WTC11 (cell line): ENCODE results near the gene THRSP. TPM values are rescaled to one million over a fixed set of nuclear protein-coding genes. Genes with fewer than 3 reads are reported as not detected.

Experiments
- ATAC-seq: fragments of 200-7000 bp; cut with Tn5 transposase; 2 replicates; pipeline ENCODE4 v1.10.0; 2021; ENCODE audit warnings: mild to moderate bottlenecking, moderate library complexity
- CTCF ChIA-PET: fragments of 300-600 bp; sonication (Branson Sonifier 250); formaldehyde crosslinking; loops from one replicate; lab custom pipeline; 2021; ENCODE audit warnings: antibody characterized with exemption; lab: Charles Lee
- POLR2A ChIA-PET: fragments of 350-600 bp; sonication (Branson Sonifier 250); formaldehyde crosslinking; loops from one replicate; lab custom pipeline; 2021; ENCODE audit warnings: antibody characterized with exemption; lab: Charles Lee
- DNase-seq: peaks from one replicate; pipeline ENCODE4 v3.0.0; 2021; ENCODE audit warnings: low spot score
- H3K27ac Mint-ChIP-seq: 2 replicates; pipeline ENCODE4 v1.8.0; 2021; ENCODE audit warnings: mixed read lengths
- H3K27me3 Mint-ChIP-seq: 2 replicates; pipeline ENCODE4 v1.8.0; 2021; ENCODE audit warnings: low read depth, mild to moderate bottlenecking, moderate library complexity, mixed read lengths
- H3K36me3 Mint-ChIP-seq: 2 replicates; pipeline ENCODE4 v1.8.0; 2021; ENCODE audit warnings: mixed read lengths
- H3K4me1 Mint-ChIP-seq: 2 replicates; pipeline ENCODE4 v1.8.0; 2022; ENCODE audit warnings: mixed read lengths
- H3K4me3 Mint-ChIP-seq: 2 replicates; pipeline ENCODE4 v1.8.0; 2021; ENCODE audit warnings: mild to moderate bottlenecking, moderate library complexity, mixed read lengths
- H3K9me3 Mint-ChIP-seq: 2 replicates; pipeline ENCODE4 v1.8.0; 2021; ENCODE audit warnings: mixed read lengths
- CBFB ChIP-seq: sonication (generic); formaldehyde crosslinking; IDR thresholded peaks from 2 replicates; pipeline ENCODE4 v1.8.1; 2022; ENCODE audit warnings: mild to moderate bottlenecking, low read depth, missing genetic modification reagents
- NFYB ChIP-seq: sonication (generic); formaldehyde crosslinking; conservative IDR thresholded peaks from 2 replicates; pipeline ENCODE4 v1.8.0; 2022; ENCODE audit warnings: low read depth, missing genetic modification reagents
- NR1H2 ChIP-seq: sonication (generic); formaldehyde crosslinking; IDR thresholded peaks from 2 replicates; pipeline ENCODE4 v1.9.0; 2021; ENCODE audit warnings: mild to moderate bottlenecking, moderate library complexity, missing genetic modification reagents
- NR2C2 ChIP-seq: sonication (generic); formaldehyde crosslinking; IDR thresholded peaks from 2 replicates; pipeline ENCODE4 v1.8.0; 2022; ENCODE audit warnings: mild to moderate bottlenecking, missing genetic modification reagents
- NR3C1 ChIP-seq: sonication (generic); formaldehyde crosslinking; conservative IDR thresholded peaks from 2 replicates; pipeline ENCODE4 v1.8.1; 2023; ENCODE audit warnings: low read depth, mild to moderate bottlenecking, missing genetic modification reagents
- RORB ChIP-seq: fragments of 250-450 bp; sonication (Bioruptor Pico); IDR thresholded peaks from 2 replicates; pipeline ENCODE4 v1.9.0; 2021; ENCODE audit warnings: mild to moderate bottlenecking
- SP1 ChIP-seq: sonication (generic); formaldehyde crosslinking; conservative IDR thresholded peaks from 2 replicates; pipeline ENCODE4 v1.8.1; 2022; ENCODE audit warnings: missing genetic modification reagents
- TEAD1 ChIP-seq: sonication (generic); formaldehyde crosslinking; IDR thresholded peaks from 2 replicates; pipeline ENCODE4 v1.8.0; 2022; ENCODE audit warnings: mild to moderate bottlenecking, missing genetic modification reagents
- TP53 ChIP-seq: sonication (generic); formaldehyde crosslinking; IDR thresholded peaks from 2 replicates; pipeline ENCODE4 v1.8.1; 2023; ENCODE audit warnings: mild to moderate bottlenecking, missing genetic modification reagents
- ZNF121 ChIP-seq: sonication (generic); formaldehyde crosslinking; IDR thresholded peaks from 2 replicates; pipeline ENCODE4 v1.8.0; 2023; ENCODE audit warnings: missing genetic modification reagents
- ZNF219 ChIP-seq: sonication (generic); formaldehyde crosslinking; IDR thresholded peaks from 2 replicates; pipeline ENCODE4 v1.8.0; 2023; ENCODE audit warnings: missing genetic modification reagents, mild to moderate bottlenecking, borderline replicate concordance
- ZNF232 ChIP-seq: sonication (generic); formaldehyde crosslinking; IDR thresholded peaks from 2 replicates; pipeline ENCODE4 v1.8.0; 2022; ENCODE audit warnings: mild to moderate bottlenecking, missing genetic modification reagents
- ZNF396 ChIP-seq: fragments of 250-450 bp; sonication (Bioruptor Pico); IDR thresholded peaks from 2 replicates; pipeline ENCODE4 v1.8.0; 2021; ENCODE audit warnings: mild to moderate bottlenecking, moderate library complexity, borderline replicate concordance
- total RNA-seq: library from RNA; stranded (reverse); gene quantifications from 3 replicates; pipeline ENCODE4 v1.2.3, GENCODE V29; 2021
- TF ChIP-seq, protein P1 (sequence below): sonication (generic); formaldehyde crosslinking; IDR thresholded peaks from 2 replicates; pipeline ENCODE4 v1.8.1; 2023; ENCODE audit warnings: mild to moderate bottlenecking, missing genetic modification reagents, moderate library complexity
- TF ChIP-seq, protein P2 (sequence below): fragments of 250-450 bp; sonication (Bioruptor Pico); IDR thresholded peaks from 2 replicates; pipeline ENCODE4 v2.1.2; 2022; ENCODE audit warnings: mild to moderate bottlenecking, moderate library complexity
- TF ChIP-seq, protein P3 (sequence below): sonication (generic); formaldehyde crosslinking; IDR thresholded peaks from 2 replicates; pipeline ENCODE4 v1.8.1; 2023; ENCODE audit warnings: mild to moderate bottlenecking, missing genetic modification reagents, moderate library complexity
- TF ChIP-seq, protein P4 (sequence below): fragments of 200-600 bp; IDR thresholded peaks from 2 replicates; pipeline ENCODE4 v1.8.0; 2022; ENCODE audit warnings: antibody characterized with exemption
- TF ChIP-seq, protein P5 (sequence below): sonication (generic); formaldehyde crosslinking; IDR thresholded peaks from 2 replicates; pipeline ENCODE4 v1.8.0; 2022; ENCODE audit warnings: mild to moderate bottlenecking, missing genetic modification reagents
- TF ChIP-seq, protein P6 (sequence below): sonication (generic); formaldehyde crosslinking; IDR thresholded peaks from 2 replicates; pipeline ENCODE4 v1.8.0; 2023; ENCODE audit warnings: mild to moderate bottlenecking, missing genetic modification reagents
- TF ChIP-seq, protein P7 (sequence below): sonication (generic); formaldehyde crosslinking; IDR thresholded peaks from 2 replicates; pipeline ENCODE4 v1.8.1; 2023; ENCODE audit warnings: mild to moderate bottlenecking, missing genetic modification reagents
- TF ChIP-seq, protein P8 (sequence below): sonication (generic); formaldehyde crosslinking; IDR thresholded peaks from 2 replicates; pipeline ENCODE4 v1.8.0; 2022; ENCODE audit warnings: missing genetic modification reagents

The THRSP gene
- total RNA-seq, 1 experiment from 2014 or later: not detected

DNA sequence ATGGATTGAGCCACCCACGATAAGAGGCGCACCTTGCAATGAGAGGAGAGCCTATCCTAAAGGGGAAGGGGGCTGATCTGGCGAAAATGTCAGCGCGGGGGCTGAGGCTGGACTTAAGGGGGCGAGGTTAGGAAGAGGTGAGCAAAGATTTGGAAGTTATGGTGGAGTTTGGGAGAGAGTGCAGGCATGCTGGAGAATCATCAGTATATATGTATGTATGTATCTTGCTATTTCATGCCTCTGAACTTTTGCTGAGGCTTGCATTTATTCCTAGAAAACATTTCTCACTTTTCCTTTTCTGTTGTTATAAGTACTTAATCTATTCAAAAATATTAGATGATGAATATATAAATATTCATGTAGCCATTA lies 17.2 kb upstream of the THRSP start:
- peak overlapping the region; percentile 62 for H3K4me3 Mint-ChIP-seq

DNA sequence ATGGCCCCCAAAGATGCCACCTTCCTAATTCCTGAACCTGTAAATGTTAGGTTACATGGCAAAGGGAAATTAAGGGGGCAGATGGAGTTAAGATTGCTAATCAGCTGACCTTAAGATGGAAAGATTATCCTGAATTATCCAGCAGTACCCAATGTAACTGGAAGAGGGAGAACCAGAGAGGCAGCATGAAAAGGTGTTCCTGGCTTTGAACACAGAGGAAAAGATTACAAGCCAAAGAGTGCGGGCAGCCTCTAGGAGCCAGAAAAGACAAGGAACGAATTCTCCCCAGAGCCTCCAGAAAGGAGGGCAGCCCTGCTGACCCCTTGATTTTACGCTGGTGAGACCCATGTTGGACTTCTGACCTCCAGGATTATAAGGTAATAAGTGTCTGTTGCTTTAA lies 15.1 kb upstream of the THRSP start:
- TF ChIP-seq NFYB (no peak), TP53 (CRISPR knock-in tag) (no peak), ZNF396 (no peak), ZNF219 (no peak), RORB (CRISPR knock-in tag) (no peak)
- TF ChIP-seq, protein P1, sequence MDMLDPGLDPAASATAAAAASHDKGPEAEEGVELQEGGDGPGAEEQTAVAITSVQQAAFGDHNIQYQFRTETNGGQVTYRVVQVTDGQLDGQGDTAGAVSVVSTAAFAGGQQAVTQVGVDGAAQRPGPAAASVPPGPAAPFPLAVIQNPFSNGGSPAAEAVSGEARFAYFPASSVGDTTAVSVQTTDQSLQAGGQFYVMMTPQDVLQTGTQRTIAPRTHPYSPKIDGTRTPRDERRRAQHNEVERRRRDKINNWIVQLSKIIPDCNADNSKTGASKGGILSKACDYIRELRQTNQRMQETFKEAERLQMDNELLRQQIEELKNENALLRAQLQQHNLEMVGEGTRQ: no peak
- Mint-ChIP-seq H3K4me1 (peaks cover 21% of the 10 kb centered on the region), H3K36me3 (no peaks in the 10 kb centered on the region), H3K9me3 (no peaks in the 10 kb centered on the region), H3K27me3 (peaks cover 17% of the 10 kb centered on the region), H3K27ac (no peak overlapping the region), H3K4me3 (no peak overlapping the region)
- ChIA-PET POLR2A (no interaction called here), CTCF (interaction anchor here (0.5 kb wide), 1 partner anchor 18 kb away, joined by 3 read pairs; no protein-coding TSS in a partner anchor)
- ATAC-seq (no peak), DNase-seq (no peak)

More for the DNA sequence above, 17.2 kb upstream of the THRSP start:
- H3K9me3 Mint-ChIP-seq: peaks cover 4% of the 10 kb centered on the region; the same call in 1 of the 2 replicates
- H3K4me1 Mint-ChIP-seq: peaks cover 23% of the 10 kb centered on the region
- no peak overlapping the region for H3K27ac Mint-ChIP-seq
- TF ChIP-seq NR2C2 (CRISPR knock-in tag): no peak
- TF ChIP-seq, protein P2, sequence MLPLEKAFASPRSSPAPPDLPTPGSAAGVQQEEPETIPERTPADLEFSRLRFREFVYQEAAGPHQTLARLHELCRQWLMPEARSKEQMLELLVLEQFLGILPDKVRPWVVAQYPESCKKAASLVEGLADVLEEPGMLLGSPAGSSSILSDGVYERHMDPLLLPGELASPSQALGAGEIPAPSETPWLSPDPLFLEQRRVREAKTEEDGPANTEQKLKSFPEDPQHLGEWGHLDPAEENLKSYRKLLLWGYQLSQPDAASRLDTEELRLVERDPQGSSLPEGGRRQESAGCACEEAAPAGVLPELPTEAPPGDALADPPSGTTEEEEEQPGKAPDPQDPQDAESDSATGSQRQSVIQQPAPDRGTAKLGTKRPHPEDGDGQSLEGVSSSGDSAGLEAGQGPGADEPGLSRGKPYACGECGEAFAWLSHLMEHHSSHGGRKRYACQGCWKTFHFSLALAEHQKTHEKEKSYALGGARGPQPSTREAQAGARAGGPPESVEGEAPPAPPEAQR (CRISPR knock-in tag): no peak
- TF ChIP-seq, protein P3, sequence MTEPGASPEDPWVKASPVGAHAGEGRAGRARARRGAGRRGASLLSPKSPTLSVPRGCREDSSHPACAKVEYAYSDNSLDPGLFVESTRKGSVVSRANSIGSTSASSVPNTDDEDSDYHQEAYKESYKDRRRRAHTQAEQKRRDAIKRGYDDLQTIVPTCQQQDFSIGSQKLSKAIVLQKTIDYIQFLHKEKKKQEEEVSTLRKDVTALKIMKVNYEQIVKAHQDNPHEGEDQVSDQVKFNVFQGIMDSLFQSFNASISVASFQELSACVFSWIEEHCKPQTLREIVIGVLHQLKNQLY: no peak
- no peak for TF ChIP-seq ZNF121
- no peak for TF ChIP-seq TEAD1 (CRISPR knock-in tag)
- peaks cover 23% of the 10 kb centered on the region for H3K27me3 Mint-ChIP-seq
- ATAC-seq (no peak), DNase-seq (no peak)
- CTCF ChIA-PET: interaction anchor here (0.8 to 4.2 kb wide), 18 partner anchors 9 to 295 kb away, joined by 3 to 46 read pairs (median 6); partner anchors contain the start of genes ALG8, INTS4, KCTD21 and NDUFC2
- POLR2A ChIA-PET: interaction anchor here (1.0 kb wide), 1 partner anchor 52 kb away, joined by 3 read pairs; the partner anchor contains the start of gene INTS4
- no peaks in the 10 kb centered on the region; the same call in 1 of the 2 replicates for H3K36me3 Mint-ChIP-seq

DNA sequence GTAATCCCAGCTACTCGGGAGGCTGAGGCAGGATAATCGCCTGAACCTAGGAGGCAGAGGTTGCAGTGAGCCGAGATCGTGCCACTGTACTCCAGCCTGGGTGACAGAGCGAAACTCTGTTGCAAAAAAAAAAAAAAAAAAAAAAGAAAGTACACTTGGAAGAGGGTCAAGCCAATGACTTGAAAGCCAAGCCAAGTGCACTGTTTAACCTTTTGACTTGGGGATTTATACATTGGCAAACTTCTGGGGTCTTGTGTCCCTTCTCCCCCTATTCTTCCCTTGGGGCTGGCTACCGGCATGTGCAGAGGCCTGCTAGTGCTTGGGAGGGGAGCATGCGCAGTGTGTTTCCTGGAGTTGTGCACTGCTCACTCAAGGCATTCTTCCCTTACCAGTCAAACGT lies 14.3 kb upstream of the THRSP start:
- ATAC-seq (no peak), DNase-seq (no peak)
- H3K4me3 Mint-ChIP-seq: no peak overlapping the region
- no peaks in the 10 kb centered on the region for H3K36me3 Mint-ChIP-seq
- ChIA-PET POLR2A (no interaction called here), CTCF (no interaction called here)
- peaks cover 15% of the 10 kb centered on the region for H3K27me3 Mint-ChIP-seq
- no peak overlapping the region for H3K27ac Mint-ChIP-seq
- H3K4me1 Mint-ChIP-seq: peaks cover 21% of the 10 kb centered on the region
- H3K9me3 Mint-ChIP-seq: no peaks in the 10 kb centered on the region
- TF ChIP-seq, protein P4, sequence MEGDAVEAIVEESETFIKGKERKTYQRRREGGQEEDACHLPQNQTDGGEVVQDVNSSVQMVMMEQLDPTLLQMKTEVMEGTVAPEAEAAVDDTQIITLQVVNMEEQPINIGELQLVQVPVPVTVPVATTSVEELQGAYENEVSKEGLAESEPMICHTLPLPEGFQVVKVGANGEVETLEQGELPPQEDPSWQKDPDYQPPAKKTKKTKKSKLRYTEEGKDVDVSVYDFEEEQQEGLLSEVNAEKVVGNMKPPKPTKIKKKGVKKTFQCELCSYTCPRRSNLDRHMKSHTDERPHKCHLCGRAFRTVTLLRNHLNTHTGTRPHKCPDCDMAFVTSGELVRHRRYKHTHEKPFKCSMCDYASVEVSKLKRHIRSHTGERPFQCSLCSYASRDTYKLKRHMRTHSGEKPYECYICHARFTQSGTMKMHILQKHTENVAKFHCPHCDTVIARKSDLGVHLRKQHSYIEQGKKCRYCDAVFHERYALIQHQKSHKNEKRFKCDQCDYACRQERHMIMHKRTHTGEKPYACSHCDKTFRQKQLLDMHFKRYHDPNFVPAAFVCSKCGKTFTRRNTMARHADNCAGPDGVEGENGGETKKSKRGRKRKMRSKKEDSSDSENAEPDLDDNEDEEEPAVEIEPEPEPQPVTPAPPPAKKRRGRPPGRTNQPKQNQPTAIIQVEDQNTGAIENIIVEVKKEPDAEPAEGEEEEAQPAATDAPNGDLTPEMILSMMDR: no peak
- TF ChIP-seq, protein P5, sequence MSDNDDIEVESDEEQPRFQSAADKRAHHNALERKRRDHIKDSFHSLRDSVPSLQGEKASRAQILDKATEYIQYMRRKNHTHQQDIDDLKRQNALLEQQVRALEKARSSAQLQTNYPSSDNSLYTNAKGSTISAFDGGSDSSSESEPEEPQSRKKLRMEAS: no peak
- TF ChIP-seq SP1 (no peak), CBFB (CRISPR knock-in tag) (no peak), NR1H2 (CRISPR knock-in tag) (no peak), ZNF232 (CRISPR knock-in tag) (no peak), NR3C1 (CRISPR knock-in tag) (no peak), RORB (CRISPR knock-in tag) (no peak)
- TF ChIP-seq, protein P6, sequence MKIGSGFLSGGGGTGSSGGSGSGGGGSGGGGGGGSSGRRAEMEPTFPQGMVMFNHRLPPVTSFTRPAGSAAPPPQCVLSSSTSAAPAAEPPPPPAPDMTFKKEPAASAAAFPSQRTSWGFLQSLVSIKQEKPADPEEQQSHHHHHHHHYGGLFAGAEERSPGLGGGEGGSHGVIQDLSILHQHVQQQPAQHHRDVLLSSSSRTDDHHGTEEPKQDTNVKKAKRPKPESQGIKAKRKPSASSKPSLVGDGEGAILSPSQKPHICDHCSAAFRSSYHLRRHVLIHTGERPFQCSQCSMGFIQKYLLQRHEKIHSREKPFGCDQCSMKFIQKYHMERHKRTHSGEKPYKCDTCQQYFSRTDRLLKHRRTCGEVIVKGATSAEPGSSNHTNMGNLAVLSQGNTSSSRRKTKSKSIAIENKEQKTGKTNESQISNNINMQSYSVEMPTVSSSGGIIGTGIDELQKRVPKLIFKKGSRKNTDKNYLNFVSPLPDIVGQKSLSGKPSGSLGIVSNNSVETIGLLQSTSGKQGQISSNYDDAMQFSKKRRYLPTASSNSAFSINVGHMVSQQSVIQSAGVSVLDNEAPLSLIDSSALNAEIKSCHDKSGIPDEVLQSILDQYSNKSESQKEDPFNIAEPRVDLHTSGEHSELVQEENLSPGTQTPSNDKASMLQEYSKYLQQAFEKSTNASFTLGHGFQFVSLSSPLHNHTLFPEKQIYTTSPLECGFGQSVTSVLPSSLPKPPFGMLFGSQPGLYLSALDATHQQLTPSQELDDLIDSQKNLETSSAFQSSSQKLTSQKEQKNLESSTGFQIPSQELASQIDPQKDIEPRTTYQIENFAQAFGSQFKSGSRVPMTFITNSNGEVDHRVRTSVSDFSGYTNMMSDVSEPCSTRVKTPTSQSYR (CRISPR knock-in tag): no peak
- TF ChIP-seq, protein P7, sequence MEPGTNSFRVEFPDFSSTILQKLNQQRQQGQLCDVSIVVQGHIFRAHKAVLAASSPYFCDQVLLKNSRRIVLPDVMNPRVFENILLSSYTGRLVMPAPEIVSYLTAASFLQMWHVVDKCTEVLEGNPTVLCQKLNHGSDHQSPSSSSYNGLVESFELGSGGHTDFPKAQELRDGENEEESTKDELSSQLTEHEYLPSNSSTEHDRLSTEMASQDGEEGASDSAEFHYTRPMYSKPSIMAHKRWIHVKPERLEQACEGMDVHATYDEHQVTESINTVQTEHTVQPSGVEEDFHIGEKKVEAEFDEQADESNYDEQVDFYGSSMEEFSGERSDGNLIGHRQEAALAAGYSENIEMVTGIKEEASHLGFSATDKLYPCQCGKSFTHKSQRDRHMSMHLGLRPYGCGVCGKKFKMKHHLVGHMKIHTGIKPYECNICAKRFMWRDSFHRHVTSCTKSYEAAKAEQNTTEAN (CRISPR knock-in tag): no peak
- TF ChIP-seq, protein P8, sequence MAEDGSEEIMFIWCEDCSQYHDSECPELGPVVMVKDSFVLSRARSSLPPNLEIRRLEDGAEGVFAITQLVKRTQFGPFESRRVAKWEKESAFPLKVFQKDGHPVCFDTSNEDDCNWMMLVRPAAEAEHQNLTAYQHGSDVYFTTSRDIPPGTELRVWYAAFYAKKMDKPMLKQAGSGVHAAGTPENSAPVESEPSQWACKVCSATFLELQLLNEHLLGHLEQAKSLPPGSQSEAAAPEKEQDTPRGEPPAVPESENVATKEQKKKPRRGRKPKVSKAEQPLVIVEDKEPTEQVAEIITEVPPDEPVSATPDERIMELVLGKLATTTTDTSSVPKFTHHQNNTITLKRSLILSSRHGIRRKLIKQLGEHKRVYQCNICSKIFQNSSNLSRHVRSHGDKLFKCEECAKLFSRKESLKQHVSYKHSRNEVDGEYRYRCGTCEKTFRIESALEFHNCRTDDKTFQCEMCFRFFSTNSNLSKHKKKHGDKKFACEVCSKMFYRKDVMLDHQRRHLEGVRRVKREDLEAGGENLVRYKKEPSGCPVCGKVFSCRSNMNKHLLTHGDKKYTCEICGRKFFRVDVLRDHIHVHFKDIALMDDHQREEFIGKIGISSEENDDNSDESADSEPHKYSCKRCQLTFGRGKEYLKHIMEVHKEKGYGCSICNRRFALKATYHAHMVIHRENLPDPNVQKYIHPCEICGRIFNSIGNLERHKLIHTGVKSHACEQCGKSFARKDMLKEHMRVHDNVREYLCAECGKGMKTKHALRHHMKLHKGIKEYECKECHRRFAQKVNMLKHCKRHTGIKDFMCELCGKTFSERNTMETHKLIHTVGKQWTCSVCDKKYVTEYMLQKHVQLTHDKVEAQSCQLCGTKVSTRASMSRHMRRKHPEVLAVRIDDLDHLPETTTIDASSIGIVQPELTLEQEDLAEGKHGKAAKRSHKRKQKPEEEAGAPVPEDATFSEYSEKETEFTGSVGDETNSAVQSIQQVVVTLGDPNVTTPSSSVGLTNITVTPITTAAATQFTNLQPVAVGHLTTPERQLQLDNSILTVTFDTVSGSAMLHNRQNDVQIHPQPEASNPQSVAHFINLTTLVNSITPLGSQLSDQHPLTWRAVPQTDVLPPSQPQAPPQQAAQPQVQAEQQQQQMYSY: no peak
